Measurements from ENCODE around the gene NPAS3.

The NPAS3 gene

DNA sequence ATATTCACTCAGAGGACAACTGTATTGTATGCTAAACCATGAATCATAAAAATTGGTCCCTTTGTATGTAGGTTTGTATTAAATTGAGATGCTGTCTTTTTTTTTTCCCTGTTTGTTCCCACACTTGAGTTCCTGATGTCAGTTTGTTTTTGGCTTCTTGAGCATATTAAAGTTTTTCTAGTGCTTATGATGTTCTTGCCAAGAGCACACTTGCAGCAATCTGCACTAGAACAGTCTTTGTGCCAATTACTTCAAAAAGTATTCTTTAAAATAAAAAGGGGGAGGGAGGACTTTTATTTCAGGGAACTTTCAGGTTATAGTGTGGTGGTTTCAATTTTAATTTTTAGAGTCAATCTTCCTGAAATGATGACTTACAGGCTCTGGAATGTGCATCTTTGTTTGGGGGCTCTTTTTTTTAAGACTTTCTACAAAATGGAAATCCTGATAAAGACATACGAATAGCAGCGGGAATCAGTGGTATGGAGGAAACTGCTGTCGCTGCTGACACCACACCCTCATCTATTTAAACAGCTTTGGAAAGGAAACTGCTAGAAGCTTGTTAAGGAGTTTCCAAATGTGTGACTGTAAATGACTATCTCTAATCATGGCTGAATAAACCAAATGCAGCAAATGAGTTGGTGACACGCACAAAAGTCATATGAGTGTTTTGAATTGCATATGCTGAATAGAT is 823.6 kb downstream of the NPAS3 start:
- no peak for DNase-seq (ENCODE audit: low read depth in 1 of 2, low spot score in 1 of 2)
- Histone ChIP-seq H3K27ac (replicated peaks) (no peak overlapping the region), H3K4me3 (replicated peaks; ENCODE audit: insufficient read depth, low read length) (no peak overlapping the region), H3K27me3 (ENCODE audit: insufficient read depth, poor library complexity, severe bottlenecking) (no peaks in the 10 kb centered on the region)
- TF ChIP-seq POLR2AphosphoS5 (IDR thresholded peaks at IDR 0.05; ENCODE audit: low read depth) (no peak), GABPA (IDR thresholded peaks at IDR 0.05; ENCODE audit: low read depth) (no peak), SPI1 (IDR thresholded peaks at IDR 0.05; ENCODE audit: borderline replicate concordance, low read depth) (no peak)
- TF ChIP-seq, protein P1, sequence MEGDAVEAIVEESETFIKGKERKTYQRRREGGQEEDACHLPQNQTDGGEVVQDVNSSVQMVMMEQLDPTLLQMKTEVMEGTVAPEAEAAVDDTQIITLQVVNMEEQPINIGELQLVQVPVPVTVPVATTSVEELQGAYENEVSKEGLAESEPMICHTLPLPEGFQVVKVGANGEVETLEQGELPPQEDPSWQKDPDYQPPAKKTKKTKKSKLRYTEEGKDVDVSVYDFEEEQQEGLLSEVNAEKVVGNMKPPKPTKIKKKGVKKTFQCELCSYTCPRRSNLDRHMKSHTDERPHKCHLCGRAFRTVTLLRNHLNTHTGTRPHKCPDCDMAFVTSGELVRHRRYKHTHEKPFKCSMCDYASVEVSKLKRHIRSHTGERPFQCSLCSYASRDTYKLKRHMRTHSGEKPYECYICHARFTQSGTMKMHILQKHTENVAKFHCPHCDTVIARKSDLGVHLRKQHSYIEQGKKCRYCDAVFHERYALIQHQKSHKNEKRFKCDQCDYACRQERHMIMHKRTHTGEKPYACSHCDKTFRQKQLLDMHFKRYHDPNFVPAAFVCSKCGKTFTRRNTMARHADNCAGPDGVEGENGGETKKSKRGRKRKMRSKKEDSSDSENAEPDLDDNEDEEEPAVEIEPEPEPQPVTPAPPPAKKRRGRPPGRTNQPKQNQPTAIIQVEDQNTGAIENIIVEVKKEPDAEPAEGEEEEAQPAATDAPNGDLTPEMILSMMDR (IDR thresholded peaks at IDR 0.05; ENCODE audit: insufficient read depth, low read length): no peak
- TF ChIP-seq, protein P2, sequence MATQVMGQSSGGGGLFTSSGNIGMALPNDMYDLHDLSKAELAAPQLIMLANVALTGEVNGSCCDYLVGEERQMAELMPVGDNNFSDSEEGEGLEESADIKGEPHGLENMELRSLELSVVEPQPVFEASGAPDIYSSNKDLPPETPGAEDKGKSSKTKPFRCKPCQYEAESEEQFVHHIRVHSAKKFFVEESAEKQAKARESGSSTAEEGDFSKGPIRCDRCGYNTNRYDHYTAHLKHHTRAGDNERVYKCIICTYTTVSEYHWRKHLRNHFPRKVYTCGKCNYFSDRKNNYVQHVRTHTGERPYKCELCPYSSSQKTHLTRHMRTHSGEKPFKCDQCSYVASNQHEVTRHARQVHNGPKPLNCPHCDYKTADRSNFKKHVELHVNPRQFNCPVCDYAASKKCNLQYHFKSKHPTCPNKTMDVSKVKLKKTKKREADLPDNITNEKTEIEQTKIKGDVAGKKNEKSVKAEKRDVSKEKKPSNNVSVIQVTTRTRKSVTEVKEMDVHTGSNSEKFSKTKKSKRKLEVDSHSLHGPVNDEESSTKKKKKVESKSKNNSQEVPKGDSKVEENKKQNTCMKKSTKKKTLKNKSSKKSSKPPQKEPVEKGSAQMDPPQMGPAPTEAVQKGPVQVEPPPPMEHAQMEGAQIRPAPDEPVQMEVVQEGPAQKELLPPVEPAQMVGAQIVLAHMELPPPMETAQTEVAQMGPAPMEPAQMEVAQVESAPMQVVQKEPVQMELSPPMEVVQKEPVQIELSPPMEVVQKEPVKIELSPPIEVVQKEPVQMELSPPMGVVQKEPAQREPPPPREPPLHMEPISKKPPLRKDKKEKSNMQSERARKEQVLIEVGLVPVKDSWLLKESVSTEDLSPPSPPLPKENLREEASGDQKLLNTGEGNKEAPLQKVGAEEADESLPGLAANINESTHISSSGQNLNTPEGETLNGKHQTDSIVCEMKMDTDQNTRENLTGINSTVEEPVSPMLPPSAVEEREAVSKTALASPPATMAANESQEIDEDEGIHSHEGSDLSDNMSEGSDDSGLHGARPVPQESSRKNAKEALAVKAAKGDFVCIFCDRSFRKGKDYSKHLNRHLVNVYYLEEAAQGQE (IDR thresholded peaks at IDR 0.05; ENCODE audit: insufficient replicate concordance, low read depth): no peak

DNA sequence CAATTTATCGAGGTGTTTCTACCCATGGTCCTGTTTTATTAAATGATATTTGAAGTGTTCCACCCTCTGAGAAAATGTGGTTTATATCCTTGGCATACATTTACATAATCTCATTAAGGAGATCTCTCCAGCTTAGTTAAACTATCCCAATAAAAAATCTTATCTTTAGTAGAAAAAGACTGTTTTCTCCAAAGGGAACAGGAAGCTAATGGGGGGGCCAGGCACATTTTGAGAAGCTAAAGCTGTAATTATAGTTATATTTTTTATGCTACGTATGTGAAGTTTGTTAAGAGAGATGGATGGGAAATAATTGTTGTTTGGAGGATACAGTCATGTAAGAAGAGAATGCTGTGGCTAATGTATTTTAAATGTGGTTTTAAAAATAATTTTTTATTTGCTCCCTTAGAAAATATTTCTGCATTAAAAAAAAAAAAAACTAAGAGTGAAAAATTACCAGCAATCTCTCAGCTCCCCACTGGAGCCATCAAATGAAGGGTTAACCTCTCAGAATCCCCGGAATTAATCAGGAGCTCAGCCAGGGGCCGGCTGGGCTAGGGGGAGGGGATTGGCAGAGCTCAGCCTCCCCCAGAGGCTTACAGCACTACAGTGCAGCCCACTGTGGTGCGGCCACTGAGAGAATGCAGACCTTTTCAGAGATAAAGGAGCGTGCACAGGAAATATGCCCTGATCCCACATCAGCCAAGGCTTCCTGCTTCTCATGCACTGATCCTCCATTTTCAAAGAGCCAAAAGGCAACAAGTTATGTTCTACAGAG is 826.4 kb downstream of the NPAS3 start:
- H3K27ac ChIP-seq (replicated peaks): no peak overlapping the region
- TF ChIP-seq, protein P1 (IDR thresholded peaks at IDR 0.05; ENCODE audit: insufficient read depth, low read length): no peak
- DNase-seq (ENCODE audit: low read depth in 1 of 2, low spot score in 1 of 2): no peak
- H3K4me3 ChIP-seq (replicated peaks; ENCODE audit: insufficient read depth, low read length): no peak overlapping the region
- no peaks in the 10 kb centered on the region for H3K27me3 ChIP-seq (ENCODE audit: insufficient read depth, poor library complexity, severe bottlenecking)

DNA sequence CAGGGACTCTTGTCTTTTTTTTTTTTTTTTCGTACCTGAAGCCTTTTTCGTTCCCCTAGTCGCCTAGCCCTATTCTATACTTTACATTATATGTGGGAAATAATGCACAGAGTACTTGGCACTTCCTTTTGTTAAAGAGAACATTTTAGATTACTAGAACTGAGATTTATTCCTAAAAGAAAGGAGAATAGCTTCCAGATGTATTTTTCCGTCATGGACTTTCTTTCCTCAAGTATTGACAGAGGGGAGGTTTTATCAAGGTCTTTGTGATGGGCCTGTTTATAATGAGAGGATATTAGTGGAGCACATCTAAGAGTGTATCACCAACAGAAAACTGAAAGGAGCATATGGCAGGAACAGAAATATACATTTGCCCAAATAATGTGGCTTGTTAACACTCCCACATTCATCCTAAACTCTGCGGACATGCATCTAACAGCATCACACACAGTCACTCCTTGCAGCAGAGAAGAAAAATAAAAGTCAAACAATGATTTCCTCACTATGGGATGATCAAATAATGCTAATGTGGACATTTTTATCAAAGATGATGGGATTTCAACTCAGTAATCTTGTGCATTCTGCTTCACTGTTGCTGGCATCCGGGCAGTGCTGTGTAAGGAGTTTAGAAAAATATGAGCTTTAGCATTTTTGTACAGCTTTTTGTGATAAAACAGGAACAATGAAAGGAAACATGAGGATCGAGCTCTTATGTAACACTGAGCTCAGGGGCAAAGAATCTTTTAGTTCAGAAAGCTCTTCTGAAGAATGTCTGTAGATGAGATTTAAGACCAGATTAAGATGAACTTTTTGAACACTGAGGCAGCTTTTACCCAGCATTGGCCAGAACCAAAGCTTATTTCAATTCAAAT is 829.1 kb downstream of the NPAS3 start:
- Histone ChIP-seq H3K27ac (replicated peaks) (no peak overlapping the region), H3K4me3 (replicated peaks; ENCODE audit: insufficient read depth, low read length) (no peak overlapping the region), H3K27me3 (ENCODE audit: insufficient read depth, poor library complexity, severe bottlenecking) (no peaks in the 10 kb centered on the region)
- TF ChIP-seq POLR2AphosphoS5 (IDR thresholded peaks at IDR 0.05; ENCODE audit: low read depth) (no peak), SPI1 (IDR thresholded peaks at IDR 0.05; ENCODE audit: borderline replicate concordance, low read depth) (no peak), GABPA (IDR thresholded peaks at IDR 0.05; ENCODE audit: low read depth) (no peak)
- TF ChIP-seq, protein P2 (IDR thresholded peaks at IDR 0.05; ENCODE audit: insufficient replicate concordance, low read depth): no peak
- TF ChIP-seq, protein P1 (IDR thresholded peaks at IDR 0.05; ENCODE audit: insufficient read depth, low read length): no peak
- no peak for DNase-seq (ENCODE audit: low read depth in 1 of 2, low spot score in 1 of 2)

All from HL-60 (cell line).